Epithelial cell of proximal tubule (primary cell): Measurements from ENCODE around the gene EOMES. TPM values are rescaled to one million over a fixed set of nuclear protein-coding genes. Genes with fewer than 3 reads are reported as not detected.

Source experiments
- DNase-seq: peaks from one replicate; pipeline ENCODE4 v3.0.0-alpha.2; 2011; ENCODE audit warnings: low read depth
- H3K4me3 ChIP-seq: 2 replicates; pipeline ENCODE4 v1.5.1; 2011; ENCODE audit warnings: low read depth, mild to moderate bottlenecking, low read length
- CTCF ChIP-seq: conservative IDR thresholded peaks from 2 replicates; pipeline ENCODE4 v1.5.1; 2012; ENCODE audit warnings: low read depth, mild to moderate bottlenecking, low read length
- total RNA-seq: library from RNA; depleted of rRNA; stranded (reverse); fragments of >200 nt; gene quantifications from 2 replicates; pipeline ENCODE4 v1.2.3, GENCODE V29; 2015

The EOMES gene
- total RNA-seq, 1 donor from 2014 or later, result not detected

- no peak overlapping the region for H3K4me3 ChIP-seq
- TF ChIP-seq CTCF, result no peak
- DNase-seq, result no peak
Measured at GRCh38 chr3:27673701-27674100, 48.4 kb downstream of the EOMES start.

GRCh38 chr3:27671101-27671500 is 51.0 kb downstream of the EOMES start:
- DNase-seq, result no peak
- TF ChIP-seq CTCF, result no peak
- no peak overlapping the region for H3K4me3 ChIP-seq

- no peak for DNase-seq
- H3K4me3 ChIP-seq, result no peak overlapping the region
- TF ChIP-seq CTCF, result no peak
Measured at GRCh38 chr3:27670619-27671018, 51.5 kb downstream of the EOMES start.

- no peak for TF ChIP-seq CTCF
- DNase-seq, result no peak
- no peak overlapping the region for H3K4me3 ChIP-seq
Measured at GRCh38 chr3:27669591-27669990, 52.5 kb downstream of the EOMES start.

GRCh38 chr3:27667751-27668150 is 54.4 kb downstream of the EOMES start:
- TF ChIP-seq CTCF, result no peak
- no peak for DNase-seq
- no peak overlapping the region for H3K4me3 ChIP-seq

GRCh38 chr3:27666708-27667107 is 55.4 kb downstream of the EOMES start:
- DNase-seq, result no peak
- no peak for TF ChIP-seq CTCF
- no peak overlapping the region for H3K4me3 ChIP-seq

GRCh38 chr3:27666272-27666671 is 55.9 kb downstream of the EOMES start:
- no peak overlapping the region for H3K4me3 ChIP-seq
- DNase-seq, result no peak
- no peak for TF ChIP-seq CTCF

Other genes starting within 250 kb of the EOMES start
- 36.0 and 74.0 TPM in 2 replicates for gene SLC4A7, start 237.9 kb downstream of the EOMES start, total RNA-seq